NB4 (cell line): ENCODE measurements around the gene SLC35D1.

Experiments
- CTCF ChIP-seq: IDR thresholded peaks from one replicate; pipeline ENCODE4 v1.5.1; 2012; ENCODE audit warnings: low read depth, low read length
- POLR2A ChIP-seq: IDR thresholded peaks from 2 replicates; pipeline ENCODE4 v1.6.1; 2011; ENCODE audit warnings: mild to moderate bottlenecking; ENCODE audit not compliant: insufficient read length; ENCODE audit errors: extremely low read depth

GRCh38 chr1:67001682-67002425 lies 52.1 kb downstream of the SLC35D1 start:
- TF ChIP-seq CTCF (no peak), POLR2A (no peak)
